ENCODE measurements around the gene BABAM2. TPM values are rescaled to one million over a fixed set of nuclear protein-coding genes. Genes with fewer than 3 reads are reported as not detected.

The BABAM2 gene
- total and polyA plus RNA-seq, 2 donors: 17.4 to 34.8 TPM

GRCh38 chr2:28028025-28028424 lies 137.5 kb downstream of the BABAM2 start:
- WGBS: 99% methylated on average over 7 of the region's 7 CpGs
- Histone ChIP-seq H3K4me3 (ENCODE audit: low read length in 2 of 2) (no peak overlapping the region), H3K4me1 (ENCODE audit: control insufficient read depth in 2 of 2, insufficient read depth in 2 of 2, low read length in 2 of 2) (no peaks in the 10 kb centered on the region), H3K36me3 (ENCODE audit: control insufficient read depth in 2 of 2, insufficient read depth in 2 of 2, low read length in 1 of 2) (peaks cover 0 to 4% of the 10 kb centered on the region in 2 donors), H3K27me3 (ENCODE audit: control insufficient read depth in 2 of 2, insufficient read depth in 1 of 2, low read length in 1 of 2) (no peaks in the 10 kb centered on the region), H3K9me3 (ENCODE audit: control insufficient read depth in 2 of 2, insufficient read depth in 1 of 2, low read length in 1 of 2) (no peaks in the 10 kb centered on the region), H3K27ac (ENCODE audit: low read depth in 1 of 2, low read length in 1 of 2) (no peak overlapping the region)
- DNase-seq (ENCODE audit: low read depth in 6 of 9, low spot score in 9 of 9): no peak

DNA sequence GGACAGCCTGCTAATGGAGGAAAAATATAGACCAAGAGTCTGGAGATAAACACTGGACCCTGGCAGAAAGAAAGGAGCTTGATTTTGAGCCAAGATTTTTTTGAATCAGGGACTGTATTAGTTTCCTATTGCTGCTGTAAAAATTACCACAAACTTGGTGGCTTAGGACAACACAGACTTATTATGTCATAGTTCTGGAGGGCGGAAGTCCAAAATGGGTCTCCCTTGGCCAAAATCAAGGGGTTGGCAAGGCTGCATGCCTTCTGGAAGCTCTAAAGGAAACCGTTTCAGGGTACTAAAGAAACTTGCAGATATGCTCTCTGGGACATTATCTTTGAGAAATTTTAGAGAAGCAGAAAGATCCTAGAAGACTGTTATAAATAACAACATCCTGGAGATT lies 140.1 kb downstream of the BABAM2 start:
- no peak for DNase-seq (ENCODE audit: low read depth in 6 of 9, low spot score in 9 of 9)
- H3K27me3 ChIP-seq (ENCODE audit: control insufficient read depth in 2 of 2, insufficient read depth in 1 of 2, low read length in 1 of 2): no peaks in the 10 kb centered on the region
- H3K27ac ChIP-seq (ENCODE audit: low read depth in 1 of 2, low read length in 1 of 2): no peak overlapping the region
- no peak overlapping the region for H3K4me3 ChIP-seq (ENCODE audit: low read length in 2 of 2)
- 93% methylated on average over 2 of the region's 2 CpGs for WGBS
- peaks cover 0 to 3% of the 10 kb centered on the region in 2 donors for H3K36me3 ChIP-seq (ENCODE audit: control insufficient read depth in 2 of 2, insufficient read depth in 2 of 2, low read length in 1 of 2)
- H3K4me1 ChIP-seq (ENCODE audit: control insufficient read depth in 2 of 2, insufficient read depth in 2 of 2, low read length in 2 of 2): no peaks in the 10 kb centered on the region
- H3K9me3 ChIP-seq (ENCODE audit: control insufficient read depth in 2 of 2, insufficient read depth in 1 of 2, low read length in 1 of 2): no peaks in the 10 kb centered on the region

GRCh38 chr2:28032816-28033215 lies 142.3 kb downstream of the BABAM2 start:
- Histone ChIP-seq H3K27me3 (ENCODE audit: control insufficient read depth in 2 of 2, insufficient read depth in 1 of 2, low read length in 1 of 2) (no peaks in the 10 kb centered on the region), H3K9me3 (ENCODE audit: control insufficient read depth in 2 of 2, insufficient read depth in 1 of 2, low read length in 1 of 2) (no peaks in the 10 kb centered on the region), H3K36me3 (ENCODE audit: control insufficient read depth in 2 of 2, insufficient read depth in 2 of 2, low read length in 1 of 2) (no peaks in the 10 kb centered on the region), H3K27ac (ENCODE audit: low read depth in 1 of 2, low read length in 1 of 2) (no peak overlapping the region), H3K4me1 (ENCODE audit: control insufficient read depth in 2 of 2, insufficient read depth in 2 of 2, low read length in 2 of 2) (no peaks in the 10 kb centered on the region), H3K4me3 (ENCODE audit: low read length in 2 of 2) (no peak overlapping the region)
- DNase-seq (ENCODE audit: low read depth in 6 of 9, low spot score in 9 of 9): no peak
- 76% methylated on average over 4 of the region's 4 CpGs for WGBS

- H3K4me1 ChIP-seq (ENCODE audit: control insufficient read depth in 2 of 2, insufficient read depth in 2 of 2, low read length in 2 of 2): no peaks in the 10 kb centered on the region
- no peak for DNase-seq (ENCODE audit: low read depth in 6 of 9, low spot score in 9 of 9)
- H3K36me3 ChIP-seq (ENCODE audit: control insufficient read depth in 2 of 2, insufficient read depth in 2 of 2, low read length in 1 of 2): no peaks in the 10 kb centered on the region
- no peaks in the 10 kb centered on the region for H3K27me3 ChIP-seq (ENCODE audit: control insufficient read depth in 2 of 2, insufficient read depth in 1 of 2, low read length in 1 of 2)
- H3K4me3 ChIP-seq (ENCODE audit: low read length in 2 of 2): no peak overlapping the region
- no peaks in the 10 kb centered on the region for H3K9me3 ChIP-seq (ENCODE audit: control insufficient read depth in 2 of 2, insufficient read depth in 1 of 2, low read length in 1 of 2)
- 98% methylated on average over 6 of the region's 6 CpGs for WGBS
- no peak overlapping the region for H3K27ac ChIP-seq (ENCODE audit: low read depth in 1 of 2, low read length in 1 of 2)
Observed at GRCh38 chr2:28034696-28035095, 144.2 kb downstream of the BABAM2 start.

DNA sequence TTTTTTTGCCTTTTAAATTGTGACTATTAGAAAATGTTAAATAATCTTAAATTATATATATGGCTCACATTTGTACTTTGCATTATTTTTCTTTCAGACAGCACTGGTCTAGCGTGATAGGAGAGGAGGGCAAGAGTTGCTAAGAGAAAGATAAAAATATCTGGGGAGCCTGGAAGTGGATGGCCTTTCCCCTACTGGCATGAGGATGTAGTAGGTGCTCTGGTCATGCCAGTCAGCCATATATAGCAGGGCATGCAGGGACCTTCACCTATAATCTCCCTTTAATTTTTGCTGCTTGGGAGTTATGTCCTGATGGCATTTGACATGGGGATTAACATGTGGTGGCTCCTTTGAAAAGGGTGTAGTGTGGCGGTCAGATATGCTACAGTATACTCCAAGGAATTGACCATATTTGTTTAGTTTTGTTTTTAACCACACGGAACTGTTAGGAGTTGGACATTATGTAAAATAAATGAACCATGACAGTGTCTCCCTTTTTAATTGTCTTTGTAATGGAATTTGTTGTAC lies 144.7 kb downstream of the BABAM2 start:
- H3K27ac ChIP-seq (ENCODE audit: low read depth in 1 of 2, low read length in 1 of 2): no peak overlapping the region
- 97% methylated on average over 3 of the region's 3 CpGs for WGBS
- DNase-seq (ENCODE audit: low read depth in 6 of 9, low spot score in 9 of 9): no peak

GRCh38 chr2:28035816-28036215 lies 145.3 kb downstream of the BABAM2 start:
- DNase-seq (ENCODE audit: low read depth in 6 of 9, low spot score in 9 of 9): no peak

More for the DNA sequence above, 144.7 kb downstream of the BABAM2 start:
- no peaks in the 10 kb centered on the region for H3K36me3 ChIP-seq (ENCODE audit: control insufficient read depth in 2 of 2, insufficient read depth in 2 of 2, low read length in 1 of 2)
- H3K27me3 ChIP-seq (ENCODE audit: control insufficient read depth in 2 of 2, insufficient read depth in 1 of 2, low read length in 1 of 2): no peaks in the 10 kb centered on the region
- no peaks in the 10 kb centered on the region for H3K9me3 ChIP-seq (ENCODE audit: control insufficient read depth in 2 of 2, insufficient read depth in 1 of 2, low read length in 1 of 2)
- H3K4me3 ChIP-seq (ENCODE audit: low read length in 2 of 2): no peak overlapping the region
- H3K4me1 ChIP-seq (ENCODE audit: control insufficient read depth in 2 of 2, insufficient read depth in 2 of 2, low read length in 2 of 2): no peaks in the 10 kb centered on the region

GRCh38 chr2:28036307-28036706 lies 145.8 kb downstream of the BABAM2 start:
- Histone ChIP-seq H3K4me3 (ENCODE audit: low read length in 2 of 2) (no peak overlapping the region), H3K27ac (ENCODE audit: low read depth in 1 of 2, low read length in 1 of 2) (no peak overlapping the region), H3K4me1 (ENCODE audit: control insufficient read depth in 2 of 2, insufficient read depth in 2 of 2, low read length in 2 of 2) (no peaks in the 10 kb centered on the region), H3K27me3 (ENCODE audit: control insufficient read depth in 2 of 2, insufficient read depth in 1 of 2, low read length in 1 of 2) (no peaks in the 10 kb centered on the region), H3K9me3 (ENCODE audit: control insufficient read depth in 2 of 2, insufficient read depth in 1 of 2, low read length in 1 of 2) (no peaks in the 10 kb centered on the region), H3K36me3 (ENCODE audit: control insufficient read depth in 2 of 2, insufficient read depth in 2 of 2, low read length in 1 of 2) (no peaks in the 10 kb centered on the region)
- WGBS: 99% methylated on average over 1 of the region's 1 CpG
- no peak for DNase-seq (ENCODE audit: low read depth in 6 of 9, low spot score in 9 of 9)

More at GRCh38 chr2:28035816-28036215, 145.3 kb downstream of the BABAM2 start:
- Histone ChIP-seq H3K36me3 (ENCODE audit: control insufficient read depth in 2 of 2, insufficient read depth in 2 of 2, low read length in 1 of 2) (no peaks in the 10 kb centered on the region), H3K27me3 (ENCODE audit: control insufficient read depth in 2 of 2, insufficient read depth in 1 of 2, low read length in 1 of 2) (no peaks in the 10 kb centered on the region), H3K9me3 (ENCODE audit: control insufficient read depth in 2 of 2, insufficient read depth in 1 of 2, low read length in 1 of 2) (no peaks in the 10 kb centered on the region), H3K27ac (ENCODE audit: low read depth in 1 of 2, low read length in 1 of 2) (no peak overlapping the region), H3K4me1 (ENCODE audit: control insufficient read depth in 2 of 2, insufficient read depth in 2 of 2, low read length in 2 of 2) (no peaks in the 10 kb centered on the region), H3K4me3 (ENCODE audit: low read length in 2 of 2) (no peak overlapping the region)
- WGBS: 97% methylated on average over 4 of the region's 4 CpGs

GRCh38 chr2:28038722-28039121 lies 148.2 kb downstream of the BABAM2 start:
- H3K36me3 ChIP-seq (ENCODE audit: control insufficient read depth in 2 of 2, insufficient read depth in 2 of 2, low read length in 1 of 2): no peaks in the 10 kb centered on the region
- no peaks in the 10 kb centered on the region for H3K4me1 ChIP-seq (ENCODE audit: control insufficient read depth in 2 of 2, insufficient read depth in 2 of 2, low read length in 2 of 2)
- H3K9me3 ChIP-seq (ENCODE audit: control insufficient read depth in 2 of 2, insufficient read depth in 1 of 2, low read length in 1 of 2): no peaks in the 10 kb centered on the region
- H3K27me3 ChIP-seq (ENCODE audit: control insufficient read depth in 2 of 2, insufficient read depth in 1 of 2, low read length in 1 of 2): no peaks in the 10 kb centered on the region
- 99% methylated on average over 1 of the region's 1 CpG for WGBS
- H3K4me3 ChIP-seq (ENCODE audit: low read length in 2 of 2): no peak overlapping the region
- DNase-seq (ENCODE audit: low read depth in 6 of 9, low spot score in 9 of 9): no peak
- peak overlapping the region in 1 of 2 donors; percentile 81 for H3K27ac ChIP-seq (ENCODE audit: low read depth in 1 of 2, low read length in 1 of 2)

GRCh38 chr2:28045676-28046351 lies 155.3 kb downstream of the BABAM2 start:
- H3K4me3 ChIP-seq (ENCODE audit: low read length in 2 of 2): no peak overlapping the region
- H3K36me3 ChIP-seq (ENCODE audit: control insufficient read depth in 2 of 2, insufficient read depth in 2 of 2, low read length in 1 of 2): no peaks in the 10 kb centered on the region
- WGBS: 98% methylated on average over 8 of the region's 8 CpGs
- H3K4me1 ChIP-seq (ENCODE audit: control insufficient read depth in 2 of 2, insufficient read depth in 2 of 2, low read length in 2 of 2): no peaks in the 10 kb centered on the region
- H3K27ac ChIP-seq (ENCODE audit: low read depth in 1 of 2, low read length in 1 of 2): no peak overlapping the region
- no peaks in the 10 kb centered on the region for H3K27me3 ChIP-seq (ENCODE audit: control insufficient read depth in 2 of 2, insufficient read depth in 1 of 2, low read length in 1 of 2)
- no peaks in the 10 kb centered on the region for H3K9me3 ChIP-seq (ENCODE audit: control insufficient read depth in 2 of 2, insufficient read depth in 1 of 2, low read length in 1 of 2)
- DNase-seq (ENCODE audit: low read depth in 6 of 9, low spot score in 9 of 9): no peak
